Stomach (tissue), 9 donors: ENCODE data around the gene VEZF1. TPM values are rescaled to one million over a fixed set of nuclear protein-coding genes. Genes with fewer than 3 reads are reported as not detected.

Experiments used
- DNase-seq, 2 donors: peaks; one replicate each; pipeline versions ENCODE4 v3.0.0 to v3.0.0-alpha.2; 2013 to 2019
- H3K27ac ChIP-seq, 5 donors: fragments of 200-600 bp in 4 of 5; sonication (generic) in 4 of 5; one replicate each; pipeline ENCODE4 v1.5.1; 2013 to 2019; ENCODE audit warnings: mild to moderate bottlenecking in 1 of 5, moderate library complexity in 1 of 5
- H3K27me3 ChIP-seq, 3 donors: fragments of 200-600 bp; sonication (generic); one replicate each; pipeline ENCODE4 v1.5.1; 2017 to 2019; ENCODE audit warnings: mixed run types in 1 of 3
- H3K36me3 ChIP-seq, 4 donors: fragments of 200-600 bp; sonication (generic); 1 replicate in 3 of 4; 2 replicates in 1 of 4; pipeline ENCODE4 v1.5.1; 2016 to 2019
- H3K4me1 ChIP-seq, 4 donors: fragments of 200-600 bp; sonication (generic); one replicate each; pipeline ENCODE4 v1.5.1; 2016 to 2019
- H3K4me3 ChIP-seq, 4 donors: fragments of 200-600 bp; sonication (generic) in 3 of 4; one replicate each; pipeline ENCODE4 v1.5.1; 2016 to 2019; ENCODE audit warnings: mild to moderate bottlenecking in 1 of 4
- H3K9me3 ChIP-seq, 4 donors: fragments of 200-600 bp; sonication (generic); one replicate each; pipeline ENCODE4 v1.5.1; 2016 to 2019
- CTCF ChIP-seq, 7 experiments: fragments of 450-650 bp in 4 of 7; fragments of 200-600 bp in 3 of 7; sonication (generic) in 3 of 7; IDR thresholded peaks; one replicate each; pipeline ENCODE4 v1.5.1; 2016 to 2019; ENCODE audit warnings: antibody characterized with exemption in 7 of 7, control low read depth in 2 of 7, mild to moderate bottlenecking in 1 of 7
- EP300 ChIP-seq: sonication (generic); formaldehyde crosslinking; IDR thresholded peaks from one replicate; pipeline ENCODE4 v1.6.1; 2017; ENCODE audit warnings: antibody characterized with exemption
- POLR2A ChIP-seq, 4 donors: fragments of 450-650 bp; IDR thresholded peaks; one replicate each; pipeline ENCODE4 v1.6.1; 2016; ENCODE audit warnings: antibody characterized with exemption in 4 of 4, control low read depth in 2 of 4, mild to moderate bottlenecking in 1 of 4, moderate library complexity in 1 of 4
- POLR2AphosphoS5 ChIP-seq, 3 donors: sonication (generic); formaldehyde crosslinking; IDR thresholded peaks; one replicate each; pipeline ENCODE4 v1.6.1; 2016; ENCODE audit warnings: antibody characterized with exemption in 3 of 3
- WGBS, 5 donors: extraction: QIAGEN DNeasy Blood & Tissue Kit in 3 of 5; methylation state at CpG; one replicate each; pipeline versions ENCODE4 v1.1.5 to v1.1.7; 2013 to 2018; 5-methylcytosine and 5-hydroxymethylcytosine counted together
- intact Hi-C: fragments of 100-400 bp; cut with DNase I; formaldehyde crosslinking; loops from one replicate; pipeline ENCODE4 v1.15.1; 2023; ENCODE audit warnings: low total_unique reads
- polyA plus RNA-seq, 3 donors: library from polyadenylated mRNA; stranded (reverse); fragments of 200-250 nt; gene quantifications; one replicate each; pipeline ENCODE4 v1.2.3, GENCODE V29; 2013
- total RNA-seq, 5 donors: library from RNA; depleted of rRNA; stranded (reverse); fragments of >200 nt; gene quantifications; one replicate each; pipeline versions ENCODE4 v1.1.0 to v1.2.3, GENCODE V29; 2014 to 2016
- donor health status: healthy with polysubstance abuse.
- donor health status: Bipolar disorder and iron deficiency.
- donor health status: healthy.

VEZF1 gene
- total and polyA plus RNA-seq, 8 donors: 7.8 to 103 (median 24.1) TPM

- WGBS, 5 donors: 52 to 76% (median 55%) methylated on average over 3 of the region's 3 CpGs
- intact Hi-C loops: no loop called here
Measured at GRCh38 chr17:58004060-58004459, 16.0 kb upstream of the VEZF1 start.

GRCh38 chr17:58002973-58003372, 14.9 kb upstream of the VEZF1 start:
- TF ChIP-seq POLR2AphosphoS5 (IDR thresholded peaks at IDR 0.05) (no peak), CTCF (IDR thresholded peaks at IDR 0.05) (no peak), EP300 (no peak), POLR2A (IDR thresholded peaks at IDR 0.05) (no peak)
- Histone ChIP-seq H3K4me3 (no peak overlapping the region), H3K9me3 (no peaks in the 10 kb centered on the region), H3K36me3 (peaks cover 33 to 73% (median 64%) of the 10 kb centered on the region in 4 donors), H3K27ac (peak overlapping the region in 1 of 5 donors; percentile 2), H3K27me3 (no peaks in the 10 kb centered on the region), H3K4me1 (peaks cover 32 to 72% (median 51%) of the 10 kb centered on the region in 4 donors)
- WGBS, 5 donors: 72 to 84% (median 77%) methylated on average over 2 of the region's 2 CpGs
- intact Hi-C loops: no loop called here
- DNase-seq: no peak

More at GRCh38 chr17:58004060-58004459, 16.0 kb upstream of the VEZF1 start:
- no peaks in the 10 kb centered on the region for H3K27me3 ChIP-seq
- no peak for DNase-seq
- H3K9me3 ChIP-seq: no peaks in the 10 kb centered on the region
- peak overlapping the region in 2 of 4 donors; percentile 88 to 95 for H3K4me3 ChIP-seq
- TF ChIP-seq POLR2AphosphoS5 (IDR thresholded peaks at IDR 0.05) (no peak), EP300 (no peak), CTCF (IDR thresholded peaks at IDR 0.05) (no peak), POLR2A (IDR thresholded peaks at IDR 0.05) (no peak)
- peaks cover 33 to 62% (median 59%) of the 10 kb centered on the region in 4 donors for H3K36me3 ChIP-seq
- H3K4me1 ChIP-seq: peaks cover 36 to 79% (median 56%) of the 10 kb centered on the region in 4 donors
- H3K27ac ChIP-seq: peak overlapping the region in 2 of 5 donors; percentile 2 to 4

GRCh38 chr17:58002154-58002948, 14.3 kb upstream of the VEZF1 start:
- no peak for DNase-seq
- Histone ChIP-seq H3K4me1 (peaks cover 29 to 70% (median 49%) of the 10 kb centered on the region in 4 donors), H3K27me3 (no peaks in the 10 kb centered on the region), H3K27ac (no peak overlapping the region), H3K4me3 (no peak overlapping the region), H3K36me3 (peaks cover 33 to 79% (median 70%) of the 10 kb centered on the region in 4 donors), H3K9me3 (no peaks in the 10 kb centered on the region)
- intact Hi-C loops: no loop called here
- no peak for TF ChIP-seq CTCF (IDR thresholded peaks at IDR 0.05)
- TF ChIP-seq EP300: no peak
- TF ChIP-seq POLR2A (IDR thresholded peaks at IDR 0.05): no peak
- no peak for TF ChIP-seq POLR2AphosphoS5 (IDR thresholded peaks at IDR 0.05)
- 48 to 73% (median 60%) methylated on average over 2 to 4 of the region's 4 CpGs for WGBS, 5 donors

GRCh38 chr17:58001461-58002124, 13.5 kb upstream of the VEZF1 start:
- intact Hi-C loops: no loop called here
- H3K27ac ChIP-seq: no peak overlapping the region
- TF ChIP-seq POLR2AphosphoS5 (IDR thresholded peaks at IDR 0.05) (no peak), CTCF (IDR thresholded peaks at IDR 0.05) (no peak), POLR2A (IDR thresholded peaks at IDR 0.05) (no peak), EP300 (no peak)
- 26 to 50% (median 39%) methylated on average over 1 of the region's 1 CpG for WGBS, 5 donors
- H3K4me3 ChIP-seq: no peak overlapping the region
- peaks cover 33 to 84% (median 74%) of the 10 kb centered on the region in 4 donors for H3K36me3 ChIP-seq
- no peaks in the 10 kb centered on the region for H3K9me3 ChIP-seq
- peaks cover 29 to 70% (median 49%) of the 10 kb centered on the region in 4 donors for H3K4me1 ChIP-seq
- DNase-seq: no peak
- H3K27me3 ChIP-seq: no peaks in the 10 kb centered on the region
